Hepatocyte (in vitro differentiated cells): ENCODE measurements around the gene TMEM167A.

Source experiments
- CTCF ChIP-seq: fragments of 200-600 bp; sonication (generic); IDR thresholded peaks from 2 replicates; pipeline ENCODE4 v1.5.1; 2016; ENCODE audit warnings: antibody characterized with exemption, mild to moderate bottlenecking; ENCODE audit not compliant: poor library complexity
- EZH2 ChIP-seq: fragments of 200-600 bp; sonication (generic); IDR thresholded peaks from 2 replicates; pipeline ENCODE4 v1.6.1; 2016; ENCODE audit warnings: antibody characterized with exemption, mild to moderate bottlenecking, borderline replicate concordance

- no peak for TF ChIP-seq EZH2
- no peak for TF ChIP-seq CTCF
These were observed 47.3 kb downstream of the TMEM167A start for GRCh38 chr5:83029912-83030311.
